ENCODE results near the gene NEFH. TPM values are rescaled to one million over a fixed set of nuclear protein-coding genes. Genes with fewer than 3 reads are reported as not detected.

The NEFH gene
- total RNA-seq, 1 donor from 2014 or later: 3.5 TPM

DNA sequence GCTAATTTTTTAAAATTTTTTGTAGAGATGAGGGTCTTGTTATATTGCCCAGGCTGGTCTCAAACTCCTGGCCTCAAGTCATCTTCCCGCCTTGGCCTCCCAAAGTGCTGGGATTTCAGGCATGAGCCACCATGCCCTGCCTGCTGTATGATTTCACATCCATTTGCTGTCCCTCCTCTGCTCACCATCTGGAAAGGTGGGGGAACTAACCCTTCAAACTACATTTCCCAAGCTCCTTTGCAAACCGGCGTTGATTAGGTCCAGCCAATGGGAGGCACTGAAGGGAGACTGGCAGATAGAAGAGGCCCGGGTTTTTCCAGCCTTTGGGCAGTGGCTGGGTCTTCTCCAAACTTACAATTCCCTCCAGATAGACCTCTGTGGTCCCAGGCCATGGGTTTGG lies 22.3 kb upstream of the NEFH start:
- Mint-ChIP-seq H3K4me1 (ENCODE audit: low read depth) (peaks cover 34% of the 10 kb centered on the region), H3K27me3 (ENCODE audit: low read depth) (no peaks in the 10 kb centered on the region), H3K27ac (ENCODE audit: unreplicated experiment) (peak overlapping the region; percentile 82), H3K4me3 (ENCODE audit: unreplicated experiment) (no peak overlapping the region), H3K9me3 (ENCODE audit: low read depth) (no peaks in the 10 kb centered on the region), H3K36me3 (ENCODE audit: low read depth) (no peaks in the 10 kb centered on the region)
- TF ChIP-seq, protein P1, sequence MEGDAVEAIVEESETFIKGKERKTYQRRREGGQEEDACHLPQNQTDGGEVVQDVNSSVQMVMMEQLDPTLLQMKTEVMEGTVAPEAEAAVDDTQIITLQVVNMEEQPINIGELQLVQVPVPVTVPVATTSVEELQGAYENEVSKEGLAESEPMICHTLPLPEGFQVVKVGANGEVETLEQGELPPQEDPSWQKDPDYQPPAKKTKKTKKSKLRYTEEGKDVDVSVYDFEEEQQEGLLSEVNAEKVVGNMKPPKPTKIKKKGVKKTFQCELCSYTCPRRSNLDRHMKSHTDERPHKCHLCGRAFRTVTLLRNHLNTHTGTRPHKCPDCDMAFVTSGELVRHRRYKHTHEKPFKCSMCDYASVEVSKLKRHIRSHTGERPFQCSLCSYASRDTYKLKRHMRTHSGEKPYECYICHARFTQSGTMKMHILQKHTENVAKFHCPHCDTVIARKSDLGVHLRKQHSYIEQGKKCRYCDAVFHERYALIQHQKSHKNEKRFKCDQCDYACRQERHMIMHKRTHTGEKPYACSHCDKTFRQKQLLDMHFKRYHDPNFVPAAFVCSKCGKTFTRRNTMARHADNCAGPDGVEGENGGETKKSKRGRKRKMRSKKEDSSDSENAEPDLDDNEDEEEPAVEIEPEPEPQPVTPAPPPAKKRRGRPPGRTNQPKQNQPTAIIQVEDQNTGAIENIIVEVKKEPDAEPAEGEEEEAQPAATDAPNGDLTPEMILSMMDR (IDR thresholded peaks at IDR 0.05): no peak
- DNase-seq (ENCODE audit: low spot score): peak; percentile 25

DNA sequence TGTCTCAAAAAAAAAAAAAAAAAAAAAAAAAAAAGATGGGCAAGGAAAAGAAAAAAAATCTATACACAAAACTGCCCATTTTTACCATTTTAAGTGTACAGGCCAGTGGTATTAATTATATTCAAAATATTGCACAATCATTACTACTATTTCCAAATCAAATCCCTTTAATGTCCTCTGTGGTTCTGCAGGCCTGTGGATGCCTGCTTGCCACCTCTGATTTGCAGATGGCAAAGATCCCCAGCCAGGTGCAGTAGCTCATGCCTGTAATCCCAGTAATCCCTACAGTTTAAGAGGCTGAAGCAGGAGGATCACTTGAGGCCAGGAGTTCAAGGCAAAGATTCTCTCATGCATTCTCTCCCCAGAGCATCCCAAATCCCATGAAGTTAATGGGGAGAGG lies 21.5 kb upstream of the NEFH start:
- Mint-ChIP-seq H3K4me1 (ENCODE audit: low read depth) (peaks cover 34% of the 10 kb centered on the region), H3K27me3 (ENCODE audit: low read depth) (no peaks in the 10 kb centered on the region), H3K9me3 (ENCODE audit: low read depth) (no peaks in the 10 kb centered on the region), H3K4me3 (ENCODE audit: unreplicated experiment) (no peak overlapping the region), H3K27ac (ENCODE audit: unreplicated experiment) (no peak overlapping the region), H3K36me3 (ENCODE audit: low read depth) (no peaks in the 10 kb centered on the region)
- TF ChIP-seq, protein P1 (IDR thresholded peaks at IDR 0.05): no peak
- peak; percentile 2 for DNase-seq (ENCODE audit: low spot score)

DNA sequence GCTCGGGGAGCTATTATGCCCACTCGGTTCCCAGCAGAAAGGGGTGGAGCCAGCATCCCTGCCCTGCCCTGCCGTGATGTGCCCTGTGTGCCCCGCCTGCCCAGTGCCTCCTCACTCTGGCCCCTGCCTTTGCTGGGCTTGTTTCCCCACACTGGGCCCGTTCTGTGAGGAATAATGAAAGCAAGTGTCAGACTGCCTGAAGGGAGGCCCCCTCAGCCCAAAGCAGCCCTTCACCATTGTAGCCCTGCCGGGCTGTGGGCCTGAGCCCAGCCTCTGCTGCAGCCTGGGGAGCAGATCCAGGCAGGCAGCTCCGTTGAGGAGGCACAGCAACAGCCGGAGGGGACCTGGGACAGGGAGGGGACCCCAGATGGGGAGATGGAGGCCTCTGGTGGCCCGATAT lies 20.2 kb upstream of the NEFH start:
- peaks cover 28% of the 10 kb centered on the region for H3K4me1 Mint-ChIP-seq (ENCODE audit: low read depth)
- no peaks in the 10 kb centered on the region for H3K9me3 Mint-ChIP-seq (ENCODE audit: low read depth)
- TF ChIP-seq, protein P1 (IDR thresholded peaks at IDR 0.05): no peak
- DNase-seq (ENCODE audit: low spot score): peak; percentile 52
- H3K4me3 Mint-ChIP-seq (ENCODE audit: unreplicated experiment): no peak overlapping the region
- H3K27ac Mint-ChIP-seq (ENCODE audit: unreplicated experiment): no peak overlapping the region
- no peaks in the 10 kb centered on the region for H3K27me3 Mint-ChIP-seq (ENCODE audit: low read depth)
- no peaks in the 10 kb centered on the region for H3K36me3 Mint-ChIP-seq (ENCODE audit: low read depth)

DNA sequence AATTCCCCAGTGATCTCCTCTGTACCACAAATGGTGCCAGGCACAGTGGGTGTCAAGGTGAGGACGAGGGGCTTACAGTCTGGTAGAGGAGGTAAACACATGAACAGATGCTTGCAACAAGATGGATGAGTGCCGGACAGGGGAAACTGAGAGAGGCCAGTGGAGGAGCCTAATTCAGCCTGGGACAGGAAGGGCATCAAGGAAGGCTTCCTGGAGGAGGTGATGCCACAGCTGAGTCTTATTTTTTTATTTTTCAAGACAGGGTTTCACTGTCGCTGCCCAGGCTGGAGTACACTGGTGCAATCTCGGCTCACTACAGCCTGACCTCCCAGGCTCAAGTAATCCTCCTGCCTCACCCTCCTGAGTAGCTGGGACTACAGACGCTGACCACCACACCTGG lies 18.8 kb upstream of the NEFH start:
- no peak overlapping the region for H3K27ac Mint-ChIP-seq (ENCODE audit: unreplicated experiment)
- no peaks in the 10 kb centered on the region for H3K27me3 Mint-ChIP-seq (ENCODE audit: low read depth)
- no peaks in the 10 kb centered on the region for H3K9me3 Mint-ChIP-seq (ENCODE audit: low read depth)
- TF ChIP-seq, protein P1 (IDR thresholded peaks at IDR 0.05): no peak
- peak; percentile 20 for DNase-seq (ENCODE audit: low spot score)
- peaks cover 16% of the 10 kb centered on the region for H3K4me1 Mint-ChIP-seq (ENCODE audit: low read depth)
- no peak overlapping the region for H3K4me3 Mint-ChIP-seq (ENCODE audit: unreplicated experiment)
- H3K36me3 Mint-ChIP-seq (ENCODE audit: low read depth): no peaks in the 10 kb centered on the region

DNA sequence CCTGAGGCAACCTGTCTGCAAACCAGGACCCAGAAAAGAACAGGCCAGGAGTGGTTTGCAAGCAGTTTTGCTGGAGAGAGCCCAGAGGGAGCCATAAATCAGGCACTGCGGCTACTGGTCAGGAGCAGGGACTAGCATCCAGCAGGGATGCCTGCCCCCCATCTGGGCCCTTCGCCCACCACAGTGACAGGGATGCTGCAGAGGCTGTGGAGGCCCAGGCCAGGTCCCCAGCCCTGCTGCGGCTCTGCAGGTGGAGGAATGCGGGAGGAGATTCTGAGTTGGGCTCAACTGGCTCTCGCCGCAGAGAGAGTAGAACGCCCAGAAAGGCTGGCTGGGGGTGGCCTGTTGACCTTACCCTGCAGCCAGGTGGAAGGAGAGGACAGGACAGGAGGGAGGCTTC lies 16.4 kb upstream of the NEFH start:
- no peaks in the 10 kb centered on the region for H3K9me3 Mint-ChIP-seq (ENCODE audit: low read depth)
- H3K27ac Mint-ChIP-seq (ENCODE audit: unreplicated experiment): no peak overlapping the region
- no peak for DNase-seq (ENCODE audit: low spot score)
- H3K27me3 Mint-ChIP-seq (ENCODE audit: low read depth): peaks cover 5% of the 10 kb centered on the region
- H3K4me1 Mint-ChIP-seq (ENCODE audit: low read depth): no peaks in the 10 kb centered on the region
- TF ChIP-seq, protein P1 (IDR thresholded peaks at IDR 0.05): no peak
- H3K4me3 Mint-ChIP-seq (ENCODE audit: unreplicated experiment): no peak overlapping the region
- H3K36me3 Mint-ChIP-seq (ENCODE audit: low read depth): no peaks in the 10 kb centered on the region
